ENCODE data around the gene KLK15.

The KLK15 gene

DNA sequence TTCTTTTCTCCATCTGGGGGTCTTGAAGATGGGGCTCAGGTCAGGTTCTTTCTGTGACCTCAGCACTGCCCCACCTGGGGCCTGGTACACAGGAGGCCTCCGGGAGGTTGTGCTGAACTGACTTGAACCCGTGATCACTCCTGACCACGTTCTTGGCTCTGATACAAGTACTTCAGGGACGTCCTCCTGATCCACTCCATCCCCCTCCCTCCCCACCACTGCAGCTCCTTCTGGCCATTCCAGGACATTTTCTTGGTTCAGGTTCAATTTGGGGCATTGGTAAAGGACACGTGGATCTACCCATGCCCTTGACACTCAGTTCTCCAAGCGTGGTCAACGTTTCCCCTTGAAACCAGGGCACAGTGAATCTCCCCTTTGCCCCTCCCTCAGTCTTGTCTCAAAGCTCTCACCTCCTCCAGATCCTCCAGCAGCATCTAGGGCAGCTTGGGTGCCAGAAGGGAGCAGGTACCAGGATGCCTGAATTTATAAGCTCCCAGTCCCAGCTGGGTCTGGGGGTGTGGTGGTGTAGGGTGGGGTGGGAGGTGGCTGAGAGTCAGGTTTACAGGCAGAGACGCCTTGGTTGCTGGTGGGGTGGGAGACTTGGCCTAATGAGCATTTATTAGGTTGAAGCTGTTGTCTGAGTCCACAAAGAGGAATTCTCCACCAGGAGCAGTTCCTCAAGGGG, at the start of gene KLK15:
Gene KLK15 (minus strand): TSS at position 458 of the 685 bp plus-strand sequence. CDS start 2,082 bp downstream, outside the sequence.
- no peak for DNase-seq (ENCODE audit: low spot score)

- DNase-seq (ENCODE audit: low spot score): no peak
Measured at GRCh38 chr19:50882188-50882587, 48.8 kb upstream of the KLK15 start.

DNA sequence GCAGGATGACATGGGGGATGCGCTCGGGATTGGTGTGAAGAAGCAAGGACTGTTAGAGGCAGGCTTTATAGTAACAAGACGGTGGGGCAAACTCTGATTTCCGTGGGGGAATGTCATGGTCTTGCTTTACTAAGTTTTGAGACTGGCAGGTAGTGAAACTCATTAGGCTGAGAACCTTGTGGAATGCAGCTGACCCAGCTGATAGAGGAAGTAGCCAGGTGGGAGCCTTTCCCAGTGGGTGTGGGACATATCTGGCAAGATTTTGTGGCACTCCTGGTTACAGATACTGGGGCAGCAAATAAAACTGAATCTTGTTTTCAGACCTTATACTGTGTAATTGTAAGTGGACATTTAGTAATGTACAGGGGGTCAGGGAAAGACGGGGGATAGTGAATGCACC, 46.9 kb upstream of the KLK15 start:
- no peak for DNase-seq (ENCODE audit: low spot score)

DNA sequence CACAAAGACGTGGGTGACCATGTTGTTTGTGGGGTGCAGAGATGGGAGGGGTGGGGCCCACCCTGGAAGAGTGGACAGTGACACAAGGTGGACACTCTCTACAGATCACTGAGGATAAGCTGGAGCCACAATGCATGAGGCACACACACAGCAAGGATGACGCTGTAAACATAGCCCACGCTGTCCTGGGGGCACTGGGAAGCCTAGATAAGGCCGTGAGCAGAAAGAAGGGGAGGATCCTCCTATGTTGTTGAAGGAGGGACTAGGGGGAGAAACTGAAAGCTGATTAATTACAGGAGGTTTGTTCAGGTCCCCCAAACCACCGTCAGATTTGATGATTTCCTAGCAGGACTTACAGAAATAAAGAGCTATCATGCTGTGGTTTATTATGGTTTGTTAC, 45.5 kb upstream of the KLK15 start:
- no peak for DNase-seq (ENCODE audit: low spot score)

DNA sequence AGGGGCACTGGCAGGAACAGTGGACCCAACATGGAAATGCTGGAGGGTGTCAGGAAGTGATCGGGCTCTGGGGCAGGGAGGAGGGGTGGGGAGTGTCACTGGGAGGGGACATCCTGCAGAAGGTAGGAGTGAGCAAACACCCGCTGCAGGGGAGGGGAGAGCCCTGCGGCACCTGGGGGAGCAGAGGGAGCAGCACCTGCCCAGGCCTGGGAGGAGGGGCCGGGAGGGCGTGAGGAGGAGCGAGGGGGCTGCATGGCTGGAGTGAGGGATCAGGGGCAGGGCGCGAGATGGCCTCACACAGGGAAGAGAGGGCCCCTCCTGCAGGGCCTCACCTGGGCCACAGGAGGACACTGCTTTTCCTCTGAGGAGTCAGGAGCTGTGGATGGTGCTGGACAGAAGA, 44.0 kb upstream of the KLK15 start:
- no peak for DNase-seq (ENCODE audit: low spot score)

DNA sequence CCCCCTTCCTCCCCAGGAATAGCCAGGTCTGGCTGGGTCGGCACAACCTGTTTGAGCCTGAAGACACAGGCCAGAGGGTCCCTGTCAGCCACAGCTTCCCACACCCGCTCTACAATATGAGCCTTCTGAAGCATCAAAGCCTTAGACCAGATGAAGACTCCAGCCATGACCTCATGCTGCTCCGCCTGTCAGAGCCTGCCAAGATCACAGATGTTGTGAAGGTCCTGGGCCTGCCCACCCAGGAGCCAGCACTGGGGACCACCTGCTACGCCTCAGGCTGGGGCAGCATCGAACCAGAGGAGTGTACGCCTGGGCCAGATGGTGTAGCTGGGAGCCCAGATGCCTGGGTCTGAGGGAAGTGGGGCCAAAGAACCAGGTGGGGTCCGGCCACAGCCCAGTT, 43.1 kb upstream of the KLK15 start:
- DNase-seq (ENCODE audit: low spot score): no peak

GRCh38 chr19:50875795-50876422, 42.5 kb upstream of the KLK15 start:
- DNase-seq (ENCODE audit: low spot score): no peak

DNA sequence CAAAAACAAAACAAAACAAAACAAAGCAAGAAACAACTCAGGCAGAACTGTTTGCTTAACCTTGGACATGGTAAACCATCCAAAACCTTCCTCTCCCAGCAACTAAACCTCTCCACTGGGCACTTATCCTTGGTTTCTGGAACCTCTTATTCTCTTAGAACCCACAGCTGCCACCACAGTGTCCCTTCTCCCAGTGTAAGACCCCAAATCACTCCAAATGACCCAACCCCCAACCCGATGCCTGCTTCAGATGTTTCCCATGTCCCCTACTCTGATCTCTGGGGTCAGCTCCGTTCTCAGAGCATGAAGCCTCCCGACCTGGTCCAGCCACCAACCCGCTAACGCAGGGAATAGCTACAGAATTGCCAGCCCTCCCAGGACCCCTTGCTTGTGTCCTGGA, 40.8 kb upstream of the KLK15 start:
- no peak for DNase-seq (ENCODE audit: low spot score)

DNA sequence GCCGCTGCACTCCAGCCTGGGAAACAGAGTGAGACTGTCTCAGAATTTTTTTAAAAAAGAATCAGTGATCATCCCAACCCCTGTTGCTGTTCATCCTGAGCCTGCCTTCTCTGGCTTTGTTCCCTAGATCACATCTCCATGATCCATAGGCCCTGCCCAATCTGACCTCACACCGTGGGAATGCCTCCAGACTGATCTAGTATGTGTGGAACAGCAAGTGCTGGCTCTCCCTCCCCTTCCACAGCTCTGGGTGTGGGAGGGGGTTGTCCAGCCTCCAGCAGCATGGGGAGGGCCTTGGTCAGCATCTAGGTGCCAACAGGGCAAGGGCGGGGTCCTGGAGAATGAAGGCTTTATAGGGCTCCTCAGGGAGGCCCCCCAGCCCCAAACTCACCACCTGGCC, 39.7 kb upstream of the KLK15 start, which contains the start of gene KLK2:
Gene KLK2 (plus strand): TSS at position 384 of the 400 bp plus-strand sequence. CDS start 35 bp downstream, outside the sequence.
- DNase-seq (ENCODE audit: low spot score): no peak

- peak; percentile 5 for DNase-seq (ENCODE audit: low spot score)
Measured at GRCh38 chr19:50870417-50871089, 37.2 kb upstream of the KLK15 start.

- DNase-seq (ENCODE audit: low spot score): no peak
Measured at GRCh38 chr19:50869479-50869878, 36.1 kb upstream of the KLK15 start.

- DNase-seq (ENCODE audit: low spot score): no peak
Measured at GRCh38 chr19:50861496-50862286, 28.3 kb upstream of the KLK15 start.

DNA sequence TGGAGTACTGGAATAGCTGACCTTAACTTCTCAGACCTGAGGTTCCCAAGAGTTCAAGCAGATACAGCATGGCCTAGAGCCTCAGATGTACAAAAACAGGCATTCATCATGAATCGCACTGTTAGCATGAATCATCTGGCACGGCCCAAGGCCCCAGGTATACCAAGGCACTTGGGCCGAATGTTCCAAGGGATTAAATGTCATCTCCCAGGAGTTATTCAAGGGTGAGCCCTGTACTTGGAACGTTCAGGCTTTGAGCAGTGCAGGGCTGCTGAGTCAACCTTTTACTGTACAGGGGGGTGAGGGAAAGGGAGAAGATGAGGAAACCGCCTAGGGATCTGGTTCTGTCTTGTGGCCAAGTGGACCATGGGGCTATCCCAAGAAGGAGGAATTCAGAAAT, 27.6 kb upstream of the KLK15 start:
- no peak for DNase-seq (ENCODE audit: low spot score)

DNA sequence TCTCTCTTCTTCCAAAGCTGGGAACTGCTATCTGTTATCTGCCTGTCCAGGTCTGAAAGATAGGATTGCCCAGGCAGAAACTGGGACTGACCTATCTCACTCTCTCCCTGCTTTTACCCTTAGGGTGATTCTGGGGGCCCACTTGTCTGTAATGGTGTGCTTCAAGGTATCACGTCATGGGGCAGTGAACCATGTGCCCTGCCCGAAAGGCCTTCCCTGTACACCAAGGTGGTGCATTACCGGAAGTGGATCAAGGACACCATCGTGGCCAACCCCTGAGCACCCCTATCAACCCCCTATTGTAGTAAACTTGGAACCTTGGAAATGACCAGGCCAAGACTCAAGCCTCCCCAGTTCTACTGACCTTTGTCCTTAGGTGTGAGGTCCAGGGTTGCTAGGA, 26.5 kb upstream of the KLK15 start:
- no peak for DNase-seq (ENCODE audit: low spot score)

DNA sequence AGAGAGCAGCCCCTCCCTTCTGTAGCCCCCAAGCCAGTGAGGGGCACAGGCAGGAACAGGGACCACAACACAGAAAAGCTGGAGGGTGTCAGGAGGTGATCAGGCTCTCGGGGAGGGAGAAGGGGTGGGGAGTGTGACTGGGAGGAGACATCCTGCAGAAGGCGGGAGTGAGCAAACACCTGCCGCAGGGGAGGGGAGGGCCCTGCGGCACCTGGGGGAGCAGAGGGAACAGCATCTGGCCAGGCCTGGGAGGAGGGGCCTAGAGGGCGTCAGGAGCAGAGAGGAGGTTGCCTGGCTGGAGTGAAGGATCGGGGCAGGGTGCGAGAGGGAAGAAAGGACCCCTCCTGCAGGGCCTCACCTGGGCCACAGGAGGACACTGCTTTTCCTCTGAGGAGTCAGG, 25.5 kb upstream of the KLK15 start:
- DNase-seq (ENCODE audit: low spot score): no peak

GRCh38 chr19:50857366-50857765, 24.0 kb upstream of the KLK15 start:
- DNase-seq (ENCODE audit: low spot score): no peak

DNA sequence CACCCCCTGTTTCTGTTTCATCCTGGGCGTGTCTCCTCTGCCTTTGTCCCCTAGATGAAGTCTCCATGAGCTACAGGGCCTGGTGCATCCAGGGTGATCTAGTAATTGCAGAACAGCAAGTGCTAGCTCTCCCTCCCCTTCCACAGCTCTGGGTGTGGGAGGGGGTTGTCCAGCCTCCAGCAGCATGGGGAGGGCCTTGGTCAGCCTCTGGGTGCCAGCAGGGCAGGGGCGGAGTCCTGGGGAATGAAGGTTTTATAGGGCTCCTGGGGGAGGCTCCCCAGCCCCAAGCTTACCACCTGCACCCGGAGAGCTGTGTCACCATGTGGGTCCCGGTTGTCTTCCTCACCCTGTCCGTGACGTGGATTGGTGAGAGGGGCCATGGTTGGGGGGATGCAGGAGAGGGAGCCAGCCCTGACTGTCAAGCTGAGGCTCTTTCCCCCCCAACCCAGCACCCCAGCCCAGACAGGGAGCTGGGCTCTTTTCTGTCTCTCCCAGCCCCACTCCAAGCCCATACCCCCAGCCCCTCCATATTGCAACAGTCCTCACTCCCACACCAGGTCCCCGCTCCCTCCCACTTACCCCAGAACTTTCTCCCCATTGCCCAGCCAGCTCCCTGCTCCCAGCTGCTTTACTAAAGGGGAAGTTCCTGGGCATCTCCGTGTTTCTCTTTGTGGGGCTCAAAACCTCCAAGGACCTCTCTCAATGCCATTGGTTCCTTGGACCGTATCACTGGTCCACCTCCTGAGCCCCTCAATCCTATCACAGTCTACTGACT, 21.4 kb upstream of the KLK15 start, which contains the start of gene KLK3:
Gene KLK3 (plus strand): TSS at position 280 of the 775 bp plus-strand sequence. CDS start 41 bp downstream, at position 321.
- DNase-seq (ENCODE audit: low spot score): no peak

DNA sequence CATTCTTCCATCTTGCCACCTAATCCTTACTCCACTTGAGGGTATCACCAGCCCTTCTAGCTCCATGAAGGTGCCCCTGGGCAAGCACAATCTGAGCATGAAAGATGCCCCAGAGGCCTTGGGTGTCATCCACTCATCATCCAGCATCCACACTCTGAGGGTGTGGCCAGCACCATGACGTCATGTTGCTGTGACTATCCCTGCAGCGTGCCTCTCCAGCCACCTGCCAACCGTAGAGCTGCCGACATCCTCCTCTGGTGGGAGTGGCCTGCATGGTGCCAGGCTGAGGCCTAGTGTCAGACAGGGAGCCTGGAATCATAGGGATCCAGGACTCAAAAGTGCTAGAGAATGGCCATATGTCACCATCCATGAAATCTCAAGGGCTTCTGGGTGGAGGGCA, 18.2 kb upstream of the KLK15 start:
- DNase-seq (ENCODE audit: low spot score): no peak

GRCh38 chr19:50850738-50851137, 17.4 kb upstream of the KLK15 start:
- DNase-seq (ENCODE audit: low spot score): no peak

- DNase-seq (ENCODE audit: low spot score): no peak
Measured at GRCh38 chr19:50844296-50844935, 11.0 kb upstream of the KLK15 start.

- no peak for DNase-seq (ENCODE audit: low spot score)
Measured at GRCh38 chr19:50843701-50844221, 10.4 kb upstream of the KLK15 start.
